Trophoblast cell (in vitro differentiated cells and primary cell): Measurements from ENCODE around the gene NEBL.

ENCODE experiments used
- DNase-seq, 2 donors: peaks; one replicate each; pipeline ENCODE4 v3.0.0-alpha.2; 2016
- H2AFZ ChIP-seq: 2 replicates; pipeline ENCODE4 v1.6.1; 2013; ENCODE audit warnings: low read length, moderate library complexity, mild to moderate bottlenecking; ENCODE audit not compliant: insufficient read depth, poor library complexity
- H2AK5ac ChIP-seq: 2 replicates; pipeline ENCODE4 v1.6.1; 2013; ENCODE audit warnings: mild to moderate bottlenecking, low read length
- H2BK120ac ChIP-seq: 2 replicates; pipeline ENCODE4 v1.6.1; 2013; ENCODE audit warnings: low read length, mild to moderate bottlenecking, moderate library complexity; ENCODE audit not compliant: insufficient read depth, poor library complexity
- H2BK12ac ChIP-seq: 2 replicates; pipeline ENCODE4 v1.6.1; 2013; ENCODE audit warnings: mild to moderate bottlenecking, low read length, moderate library complexity
- H2BK5ac ChIP-seq: 2 replicates; pipeline ENCODE4 v1.6.1; 2013; ENCODE audit warnings: low read length, low read depth, moderate library complexity, mild to moderate bottlenecking; ENCODE audit not compliant: poor library complexity
- H3K14ac ChIP-seq: 2 replicates; pipeline ENCODE4 v1.6.1; 2013; ENCODE audit warnings: mild to moderate bottlenecking, low read length
- H3K18ac ChIP-seq: 2 replicates; pipeline ENCODE4 v1.6.1; 2013; ENCODE audit warnings: mild to moderate bottlenecking, low read length
- H3K23ac ChIP-seq: 2 replicates; pipeline ENCODE4 v1.6.1; 2013; ENCODE audit warnings: low read length
- H3K27ac ChIP-seq: 2 replicates; pipeline ENCODE4 v1.5.1; 2013; ENCODE audit warnings: low read depth, mild to moderate bottlenecking, inconsistent platforms, low read length, moderate library complexity
- H3K27me3 ChIP-seq: 2 replicates; pipeline ENCODE4 v1.6.1; 2013; ENCODE audit warnings: inconsistent platforms, mild to moderate bottlenecking, low read length, moderate library complexity; ENCODE audit not compliant: insufficient read depth
- H3K36me3 ChIP-seq, 2 experiments: 1 replicate in 1 of 2; 2 replicates in 1 of 2; pipeline ENCODE4 v1.6.1; 2013; ENCODE audit warnings: low read length in 2 of 2, mild to moderate bottlenecking in 2 of 2, moderate library complexity in 1 of 2; ENCODE audit not compliant: insufficient read depth in 2 of 2, control insufficient read depth in 1 of 2
- H3K4ac ChIP-seq: 2 replicates; pipeline ENCODE4 v1.6.1; 2013; ENCODE audit warnings: low read depth, mild to moderate bottlenecking, low read length, moderate library complexity
- H3K4me1 ChIP-seq, 2 experiments: 1 replicate in 1 of 2; 2 replicates in 1 of 2; pipeline ENCODE4 v1.6.1; 2013; ENCODE audit warnings: low read length in 2 of 2, mild to moderate bottlenecking in 2 of 2, moderate library complexity in 1 of 2; ENCODE audit not compliant: insufficient read depth in 2 of 2, control insufficient read depth in 1 of 2
- H3K4me2 ChIP-seq: 2 replicates; pipeline ENCODE4 v1.6.1; 2013; ENCODE audit warnings: inconsistent platforms, mild to moderate bottlenecking, low read length, moderate library complexity
- H3K4me3 ChIP-seq: 2 replicates; pipeline ENCODE4 v1.5.1; 2013; ENCODE audit warnings: mild to moderate bottlenecking, low read depth, low read length, inconsistent platforms
- H3K79me1 ChIP-seq: one replicate; pipeline ENCODE4 v1.6.1; 2013; ENCODE audit warnings: low read length
- H3K79me2 ChIP-seq: 2 replicates; pipeline ENCODE4 v1.6.1; 2013; ENCODE audit warnings: low read length, mild to moderate bottlenecking; ENCODE audit not compliant: control insufficient read depth, insufficient read depth, poor library complexity
- H3K9ac ChIP-seq: 2 replicates; pipeline ENCODE4 v1.6.1; 2013; ENCODE audit warnings: mild to moderate bottlenecking, low read length
- H3K9me3 ChIP-seq: 2 replicates; pipeline ENCODE4 v1.6.1; 2013; ENCODE audit warnings: low read depth, mild to moderate bottlenecking, control low read depth, inconsistent platforms, low read length; ENCODE audit not compliant: insufficient read depth
- H4K12ac ChIP-seq: 2 replicates; pipeline ENCODE4 v1.6.1; 2013; ENCODE audit warnings: low read depth, mild to moderate bottlenecking, low read length, moderate library complexity
- H4K8ac ChIP-seq: 2 replicates; pipeline ENCODE4 v1.6.1; 2013; ENCODE audit warnings: low read depth, mild to moderate bottlenecking, low read length, moderate library complexity
- H4K91ac ChIP-seq: one replicate; pipeline ENCODE4 v1.6.1; 2013; ENCODE audit warnings: low read depth, mild to moderate bottlenecking, low read length, moderate library complexity
- WGBS: extraction: QIAGEN DNeasy Blood & Tissue Kit; methylation state at CpG from one replicate; pipeline ENCODE4 v1.1.7; 2013; ENCODE audit warnings: missing lambda C conversion rate; ENCODE audit not compliant: insufficient read length, insufficient coverage; ENCODE audit errors: extremely low coverage; 5-methylcytosine and 5-hydroxymethylcytosine counted together

Gene NEBL

DNA sequence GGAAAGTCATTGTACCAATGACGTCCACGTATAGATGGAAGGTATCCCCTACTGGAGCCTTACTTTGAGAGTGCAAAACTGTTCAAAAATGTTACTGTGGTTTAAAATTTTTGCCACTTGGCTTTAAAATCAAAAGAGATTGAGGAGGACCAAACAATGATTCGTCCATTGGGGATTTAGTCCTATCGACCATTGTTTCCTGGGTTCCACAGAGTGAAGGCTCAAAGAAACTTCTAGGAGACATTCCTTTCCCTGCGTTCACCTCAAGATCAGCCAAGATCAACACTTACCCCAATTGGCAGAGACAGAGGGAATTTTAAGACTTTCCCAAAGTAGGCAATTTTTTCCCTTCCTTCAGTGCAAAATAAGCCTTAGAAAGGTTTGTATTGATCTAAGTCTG, 152.3 kb downstream of the NEBL start:
- Histone ChIP-seq H3K79me2 (no peaks in the 10 kb centered on the region), H2AK5ac (no peak overlapping the region), H3K9me3 (no peaks in the 10 kb centered on the region), H3K18ac (no peak overlapping the region), H4K12ac (no peak overlapping the region), H2BK12ac (no peak overlapping the region), H3K79me1 (no peaks in the 10 kb centered on the region), H3K27ac (no peak overlapping the region), H3K23ac (no peak overlapping the region), H3K9ac (no peak overlapping the region), H2BK5ac (no peak overlapping the region), H4K91ac (no peak overlapping the region), H3K27me3 (no peaks in the 10 kb centered on the region), H3K4me1 (no peaks in the 10 kb centered on the region), H4K8ac (no peak overlapping the region), H3K14ac (no peak overlapping the region), H3K4me3 (no peak overlapping the region), H2BK120ac (no peak overlapping the region), H3K36me3 (no peaks in the 10 kb centered on the region), H3K4ac (no peak overlapping the region), H2AFZ (no peak overlapping the region), H3K4me2 (no peak overlapping the region)
- WGBS: no CpG with 5 or more reads among the region's 5 CpGs
- DNase-seq: no peak

DNA sequence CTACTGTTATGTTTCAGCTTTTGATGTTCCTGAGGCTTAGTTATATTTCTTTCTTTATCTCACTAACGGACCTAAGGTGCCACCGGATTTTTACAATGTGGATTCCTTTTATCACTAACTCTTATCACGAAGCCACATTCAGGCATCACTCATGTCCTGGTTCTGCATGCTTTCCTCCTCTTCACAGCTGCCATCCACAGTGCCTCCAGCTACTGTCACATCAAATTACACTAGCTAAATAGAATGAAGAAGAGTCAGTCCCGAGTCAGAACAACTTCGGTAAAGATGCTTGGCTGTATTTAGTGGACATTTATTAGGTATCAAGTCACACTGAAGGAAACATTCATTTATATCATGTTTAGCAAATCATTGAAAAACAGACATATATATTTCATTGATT, 153.2 kb downstream of the NEBL start:
- Histone ChIP-seq H3K23ac (no peak overlapping the region), H3K14ac (no peak overlapping the region), H2BK5ac (no peak overlapping the region), H3K36me3 (no peaks in the 10 kb centered on the region), H4K12ac (no peak overlapping the region), H3K27me3 (no peaks in the 10 kb centered on the region), H3K4ac (no peak overlapping the region), H4K8ac (no peak overlapping the region), H3K18ac (no peak overlapping the region), H3K9me3 (no peaks in the 10 kb centered on the region), H2BK12ac (no peak overlapping the region), H3K4me1 (no peaks in the 10 kb centered on the region), H3K79me2 (no peaks in the 10 kb centered on the region), H3K9ac (no peak overlapping the region), H3K4me3 (no peak overlapping the region), H2AK5ac (no peak overlapping the region), H2AFZ (no peak overlapping the region), H3K27ac (no peak overlapping the region), H2BK120ac (no peak overlapping the region), H4K91ac (no peak overlapping the region), H3K79me1 (no peaks in the 10 kb centered on the region), H3K4me2 (no peak overlapping the region)
- DNase-seq: no peak
- WGBS: no CpG with 5 or more reads among the region's 5 CpGs

DNA sequence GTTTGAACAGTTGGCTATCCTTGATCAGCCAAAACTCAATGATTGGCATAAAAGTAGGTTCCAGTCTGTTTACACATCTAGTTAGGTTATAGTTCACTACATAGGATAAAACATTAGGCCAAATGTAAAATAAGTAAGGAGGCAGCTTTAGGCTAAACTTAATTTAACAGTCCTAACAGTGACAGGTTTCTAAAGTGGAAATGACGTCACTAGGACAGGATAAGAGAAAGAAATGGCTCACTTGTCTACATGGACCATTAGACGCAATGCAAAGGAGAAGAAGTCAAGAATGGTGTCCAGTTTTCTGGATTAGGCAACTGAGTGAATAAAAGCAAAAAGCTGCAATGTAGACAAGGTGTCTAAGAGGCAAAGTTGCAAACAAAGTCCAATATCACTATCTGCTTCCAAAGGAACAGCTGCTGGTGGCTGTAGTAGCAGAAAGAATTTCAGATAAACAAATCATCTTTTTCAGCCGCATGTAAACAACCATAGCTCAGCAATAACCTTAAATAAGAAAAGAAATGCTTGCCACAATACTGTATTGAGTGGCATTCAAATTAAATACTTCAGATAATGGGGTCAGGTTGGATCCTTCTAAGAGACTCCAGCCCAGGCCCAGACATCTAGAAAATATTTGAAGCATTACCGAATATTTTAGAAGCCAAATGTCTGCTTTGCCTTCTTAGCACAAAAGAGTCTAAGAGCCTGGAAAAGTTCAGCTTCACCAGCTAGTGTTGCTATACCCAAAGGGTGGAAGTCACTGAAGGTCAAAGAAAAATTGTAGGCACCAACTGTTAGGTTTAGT, 154.2 kb downstream of the NEBL start:
- Histone ChIP-seq H2AK5ac (no peak overlapping the region), H3K4me1 (no peaks in the 10 kb centered on the region), H3K27ac (no peak overlapping the region), H3K4me3 (no peak overlapping the region), H2BK12ac (no peak overlapping the region), H4K91ac (no peak overlapping the region), H3K4me2 (no peak overlapping the region), H4K12ac (no peak overlapping the region), H2BK120ac (no peak overlapping the region), H3K23ac (no peak overlapping the region), H4K8ac (no peak overlapping the region), H3K79me1 (no peaks in the 10 kb centered on the region), H3K18ac (no peak overlapping the region), H2BK5ac (no peak overlapping the region), H3K36me3 (no peaks in the 10 kb centered on the region), H3K14ac (no peak overlapping the region), H3K9me3 (no peaks in the 10 kb centered on the region), H3K4ac (no peak overlapping the region), H3K27me3 (no peaks in the 10 kb centered on the region), H2AFZ (no peak overlapping the region), H3K79me2 (no peaks in the 10 kb centered on the region), H3K9ac (no peak overlapping the region)
- DNase-seq: no peak
- no CpG with 5 or more reads among the region's 4 CpGs for WGBS

DNA sequence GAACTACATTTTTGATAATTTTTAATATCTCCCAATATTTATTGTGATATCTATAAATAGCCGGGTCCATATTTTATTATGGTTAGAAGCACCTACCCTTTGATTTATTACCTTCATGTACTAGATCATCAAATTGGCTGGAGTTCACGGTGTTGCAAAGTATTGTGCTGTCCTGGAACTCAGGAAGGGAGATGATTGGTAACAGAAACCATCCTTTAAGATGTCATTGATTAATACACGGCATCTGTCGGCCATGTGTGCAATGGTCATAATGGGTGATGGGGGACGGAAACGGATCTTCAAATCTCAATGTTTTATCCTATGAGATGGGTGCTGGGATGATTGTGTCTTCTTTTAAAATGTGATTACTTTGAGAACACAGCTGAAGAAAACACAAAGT, 157.0 kb downstream of the NEBL start:
- no peak overlapping the region for H3K4me2 ChIP-seq
- DNase-seq: no peak
- no peak overlapping the region for H2AK5ac ChIP-seq
- no peak overlapping the region for H2BK12ac ChIP-seq
- H3K79me1 ChIP-seq: no peaks in the 10 kb centered on the region
- no peak overlapping the region for H3K4me3 ChIP-seq
- no peaks in the 10 kb centered on the region for H3K79me2 ChIP-seq
- H3K23ac ChIP-seq: no peak overlapping the region
- no peaks in the 10 kb centered on the region for H3K36me3 ChIP-seq
- H3K27ac ChIP-seq: no peak overlapping the region
- H4K12ac ChIP-seq: no peak overlapping the region
- no peak overlapping the region for H4K91ac ChIP-seq
- no peak overlapping the region for H2BK120ac ChIP-seq
- peaks cover 1% of the 10 kb centered on the region for H3K9me3 ChIP-seq
- no peak overlapping the region for H2AFZ ChIP-seq
- H4K8ac ChIP-seq: no peak overlapping the region
- H3K27me3 ChIP-seq: no peaks in the 10 kb centered on the region
- H3K14ac ChIP-seq: no peak overlapping the region
- no peak overlapping the region for H2BK5ac ChIP-seq
- no peak overlapping the region for H3K4ac ChIP-seq
- no peaks in the 10 kb centered on the region for H3K4me1 ChIP-seq
- WGBS: no CpG with 5 or more reads among the region's 6 CpGs
- H3K9ac ChIP-seq: no peak overlapping the region
- no peak overlapping the region for H3K18ac ChIP-seq
